HFF-Myc (cell line): ENCODE measurements around the gene ARHGAP15.

Experiments used
- DNase-seq: peaks from one replicate; pipeline ENCODE4 v3.0.0-alpha.2; 2011; ENCODE audit warnings: low read depth; ENCODE audit errors: extremely low read depth
- H3K4me3 ChIP-seq: replicated peaks from 2 replicates; pipeline ENCODE4 v1.5.1; 2011; ENCODE audit warnings: low read depth, mild to moderate bottlenecking, control low read depth, low read length
- TF ChIP-seq, protein P1 (sequence below): IDR thresholded peaks from 2 replicates; pipeline ENCODE4 v1.5.1; 2012; ENCODE audit warnings: mild to moderate bottlenecking, low read depth, low read length, control low read depth; ENCODE audit errors: missing control alignments

Gene ARHGAP15

DNA sequence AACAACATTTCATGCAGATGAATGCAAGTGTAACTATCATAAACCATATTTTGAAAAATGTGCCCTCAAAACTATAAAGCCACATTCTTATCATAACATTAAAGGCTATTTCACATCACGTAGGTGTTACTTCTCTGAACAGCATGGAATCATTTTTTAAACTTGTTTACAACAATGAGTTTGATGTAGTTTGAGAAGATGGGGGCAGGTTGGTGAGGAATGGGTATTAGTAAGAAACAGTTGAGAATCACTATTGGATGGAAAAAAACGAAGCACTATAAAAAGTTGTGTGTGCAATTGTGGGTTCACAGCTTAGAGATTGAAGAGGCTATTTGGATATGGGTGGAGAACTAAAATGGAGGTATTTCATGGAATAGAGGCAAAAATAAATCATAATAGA, 569.1 kb downstream of the ARHGAP15 start:
- DNase-seq = no peak
- no peak overlapping the region for H3K4me3 ChIP-seq
- TF ChIP-seq, protein P1, sequence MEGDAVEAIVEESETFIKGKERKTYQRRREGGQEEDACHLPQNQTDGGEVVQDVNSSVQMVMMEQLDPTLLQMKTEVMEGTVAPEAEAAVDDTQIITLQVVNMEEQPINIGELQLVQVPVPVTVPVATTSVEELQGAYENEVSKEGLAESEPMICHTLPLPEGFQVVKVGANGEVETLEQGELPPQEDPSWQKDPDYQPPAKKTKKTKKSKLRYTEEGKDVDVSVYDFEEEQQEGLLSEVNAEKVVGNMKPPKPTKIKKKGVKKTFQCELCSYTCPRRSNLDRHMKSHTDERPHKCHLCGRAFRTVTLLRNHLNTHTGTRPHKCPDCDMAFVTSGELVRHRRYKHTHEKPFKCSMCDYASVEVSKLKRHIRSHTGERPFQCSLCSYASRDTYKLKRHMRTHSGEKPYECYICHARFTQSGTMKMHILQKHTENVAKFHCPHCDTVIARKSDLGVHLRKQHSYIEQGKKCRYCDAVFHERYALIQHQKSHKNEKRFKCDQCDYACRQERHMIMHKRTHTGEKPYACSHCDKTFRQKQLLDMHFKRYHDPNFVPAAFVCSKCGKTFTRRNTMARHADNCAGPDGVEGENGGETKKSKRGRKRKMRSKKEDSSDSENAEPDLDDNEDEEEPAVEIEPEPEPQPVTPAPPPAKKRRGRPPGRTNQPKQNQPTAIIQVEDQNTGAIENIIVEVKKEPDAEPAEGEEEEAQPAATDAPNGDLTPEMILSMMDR = no peak

DNA sequence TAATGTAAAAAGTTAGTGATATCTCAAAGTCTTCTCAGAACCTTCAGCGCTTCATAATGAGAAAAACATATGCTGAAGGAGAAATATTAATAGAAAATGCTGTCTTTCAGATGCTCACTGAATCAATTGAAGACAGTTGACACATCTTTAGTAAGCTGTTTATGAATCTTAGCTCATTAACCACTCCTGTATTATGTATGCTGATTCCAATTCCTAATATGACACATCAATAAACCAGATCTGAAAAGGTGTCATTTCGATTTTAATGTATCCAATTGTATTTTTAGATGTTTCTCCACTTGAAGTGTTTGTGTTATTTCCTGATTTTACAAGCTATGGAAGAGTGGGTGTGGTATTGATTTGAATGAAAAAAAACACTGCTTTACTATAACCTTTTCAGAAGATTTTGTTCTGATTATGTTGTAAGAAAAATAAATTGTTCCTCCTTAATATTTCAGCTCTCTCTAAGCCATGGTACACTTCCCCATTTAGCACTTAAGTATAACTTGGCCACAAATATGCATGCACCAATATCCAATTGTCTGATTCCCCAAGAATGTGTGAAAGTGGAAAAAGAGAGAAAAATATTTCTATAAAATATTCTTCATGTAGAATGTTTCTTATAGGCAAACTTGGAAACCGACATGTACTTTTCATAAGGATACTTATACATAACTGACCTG, 569.8 kb downstream of the ARHGAP15 start:
- no peak for DNase-seq
- no peak overlapping the region for H3K4me3 ChIP-seq

DNA sequence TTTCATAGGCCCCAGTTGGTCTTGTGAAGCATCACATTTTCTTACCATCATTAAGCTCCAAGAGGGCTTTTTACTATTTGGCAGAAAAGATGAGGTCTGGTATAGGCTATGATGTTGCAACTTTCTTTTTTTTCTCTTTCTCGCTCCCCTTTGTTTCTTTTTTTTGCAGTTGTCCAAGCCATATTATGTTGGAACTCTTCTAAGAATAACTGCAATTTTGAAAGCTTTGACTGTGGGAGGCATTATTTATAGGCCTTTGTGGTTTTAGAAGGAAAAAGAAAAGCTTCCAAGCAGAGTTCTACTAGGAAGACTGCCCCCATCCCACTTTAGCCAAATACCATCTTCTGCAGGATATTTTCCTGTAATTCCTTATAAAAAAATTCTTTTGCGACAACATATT, 571.6 kb downstream of the ARHGAP15 start:
- TF ChIP-seq, protein P1 = no peak
- H3K4me3 ChIP-seq = no peak overlapping the region
- DNase-seq = no peak

More for the DNA sequence above, 569.8 kb downstream of the ARHGAP15 start:
- TF ChIP-seq, protein P1 = no peak

DNA sequence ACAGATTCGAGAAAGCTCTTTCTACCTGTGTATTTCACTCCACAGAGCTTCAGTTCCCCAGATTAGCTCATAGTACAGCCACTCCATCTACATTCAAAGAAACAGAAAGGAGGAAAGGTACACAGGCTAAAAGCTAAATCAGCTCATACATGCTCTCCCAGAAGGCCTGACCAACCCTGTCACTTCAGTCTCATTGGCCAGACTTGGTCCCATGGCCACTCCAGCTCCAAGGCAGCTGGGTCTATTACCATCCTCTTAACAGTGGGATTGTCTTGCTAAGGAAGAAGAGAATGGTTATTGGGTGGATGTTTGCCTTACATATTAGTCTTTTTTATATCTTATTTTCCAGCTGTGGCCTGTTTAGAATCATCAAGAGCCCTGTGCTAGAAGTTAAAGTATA, 572.6 kb downstream of the ARHGAP15 start:
- DNase-seq = no peak
- TF ChIP-seq, protein P1 = no peak
- no peak overlapping the region for H3K4me3 ChIP-seq

DNA sequence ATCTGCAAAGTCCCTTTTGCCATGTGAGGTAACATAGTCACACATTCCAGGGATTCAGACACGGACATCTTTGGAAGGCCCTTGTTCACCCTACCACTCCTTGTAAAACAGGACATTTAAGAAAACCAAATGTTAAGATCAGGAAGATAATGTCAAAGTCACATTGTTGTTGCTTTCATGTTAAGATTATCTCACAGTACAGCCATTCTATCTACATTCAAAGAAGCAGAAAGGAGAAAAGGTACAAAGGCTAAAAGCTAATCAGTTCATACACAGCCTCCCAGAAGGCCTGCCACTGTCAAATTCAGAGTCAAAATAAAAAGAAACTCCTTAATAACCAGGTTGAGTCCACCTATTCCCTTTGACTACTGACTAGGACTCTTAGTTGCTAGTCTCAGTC, 573.7 kb downstream of the ARHGAP15 start:
- DNase-seq = no peak

DNA sequence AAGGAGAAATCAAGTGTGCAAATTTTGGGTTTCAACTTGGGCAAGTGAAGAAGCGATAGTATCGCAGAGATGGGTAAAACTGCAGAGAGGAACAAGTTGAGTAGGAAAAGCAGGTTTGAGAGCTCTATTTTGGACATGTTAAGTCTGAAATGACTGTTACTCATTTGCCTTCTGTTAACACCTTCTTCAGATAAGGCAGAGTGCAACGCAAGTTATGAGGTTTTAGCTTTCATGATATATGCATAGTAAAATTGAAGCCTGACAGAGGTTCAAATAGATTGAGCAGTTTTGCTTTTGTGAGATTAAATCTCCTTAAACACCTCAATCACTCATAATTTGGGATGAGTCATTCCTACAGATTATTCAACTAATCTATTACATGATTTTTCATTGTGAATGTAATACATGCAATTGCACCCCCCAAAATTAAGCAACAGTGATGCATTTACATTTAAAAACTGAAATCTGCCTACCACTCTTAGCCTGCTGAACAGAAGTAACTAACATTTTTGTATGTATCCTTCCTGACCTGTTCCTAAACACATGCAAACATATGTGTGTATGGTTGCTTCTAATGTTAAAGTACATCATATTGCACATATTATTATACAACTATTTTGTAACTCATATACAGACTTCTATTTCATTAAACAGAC, 575.4 kb downstream of the ARHGAP15 start:
- no peak overlapping the region for H3K4me3 ChIP-seq
- TF ChIP-seq, protein P1 = no peak
- no peak for DNase-seq

More for the DNA sequence above, 573.7 kb downstream of the ARHGAP15 start:
- H3K4me3 ChIP-seq = no peak overlapping the region
- TF ChIP-seq, protein P1 = no peak
